DMS 273 (cell line): ENCODE data around the gene ATP2B2.

Source experiments
- DNase-seq: peaks from one replicate; lab custom pipeline; 2025; ENCODE audit not compliant: unreplicated experiment; lab: John Stamatoyannopoulos, UW

The ATP2B2 gene

GRCh38 chr3:10471054-10471688 is 34.2 kb downstream of the ATP2B2 start:
- DNase-seq = peak; percentile 76

- DNase-seq = peak; percentile 35
Observed at GRCh38 chr3:10470120-10471053, 35.0 kb downstream of the ATP2B2 start.

- DNase-seq = peak; percentile 63
Observed at GRCh38 chr3:10469441-10470119, 35.8 kb downstream of the ATP2B2 start.

- DNase-seq = peak; percentile 92
Observed at GRCh38 chr3:10468613-10469354, 36.6 kb downstream of the ATP2B2 start.

- DNase-seq = peak; percentile 94
Observed at GRCh38 chr3:10467904-10468612, 37.3 kb downstream of the ATP2B2 start.

- no peak for DNase-seq
Observed at GRCh38 chr3:10467204-10467603, 38.2 kb downstream of the ATP2B2 start.

GRCh38 chr3:10466186-10466585 is 39.2 kb downstream of the ATP2B2 start:
- DNase-seq = no peak

GRCh38 chr3:10465161-10465560 is 40.2 kb downstream of the ATP2B2 start:
- DNase-seq = peak; percentile 51

- peak; percentile 87 for DNase-seq
Observed at GRCh38 chr3:10463533-10464434, 41.6 kb downstream of the ATP2B2 start.

GRCh38 chr3:10462641-10463532 is 42.5 kb downstream of the ATP2B2 start:
- DNase-seq = no peak

GRCh38 chr3:10460951-10461545 is 44.3 kb downstream of the ATP2B2 start:
- DNase-seq = peak; percentile 30

GRCh38 chr3:10459954-10460754 is 45.2 kb downstream of the ATP2B2 start:
- peak; percentile 80 for DNase-seq

GRCh38 chr3:10457560-10457959 is 47.8 kb downstream of the ATP2B2 start:
- no peak for DNase-seq

GRCh38 chr3:10456981-10457380 is 48.4 kb downstream of the ATP2B2 start:
- DNase-seq = no peak

- no peak for DNase-seq
Observed at GRCh38 chr3:10455545-10455914, 49.9 kb downstream of the ATP2B2 start.

- DNase-seq = no peak
Observed at GRCh38 chr3:10454907-10455544, 50.4 kb downstream of the ATP2B2 start.
